Measurements from ENCODE around the gene TPSG1. TPM values are rescaled to one million over a fixed set of nuclear protein-coding genes. Genes with fewer than 3 reads are reported as not detected.

TPSG1 gene
- total and polyA plus RNA-seq, 2 of the 13 experiments (the other 11 are each of a cell fraction or from before 2014, with no cell fraction given) = not detected

GRCh38 chr16:1193825-1194581, 31.1 kb downstream of the TPSG1 start:
- ChIA-PET CTCF (ENCODE audit: low intra/inter-chr PET ratio, low total read pairs) (interaction anchor here (1.4 to 1.7 kb wide), 2 partner anchors 10 to 91 kb away, joined by 3 to 6 read pairs; no protein-coding TSS in a partner anchor), POLR2A (no interaction called here)
- FAIRE-seq = no peak
- intact Hi-C loops (cut with micrococcal nuclease; ENCODE audit: unreplicated experiment) = loop anchor here (1.0 kb wide), 1 partner anchor 88 kb away; no protein-coding TSS in a partner anchor
- Histone ChIP-seq H3K36me3 (replicated peaks in 1 of 2; ENCODE audit: control insufficient read depth in 1 of 2, insufficient read depth in 2 of 2, low read length in 2 of 2) (no peaks in the 10 kb centered on the region), H3K9me3 (ENCODE audit: low read length) (no peaks in the 10 kb centered on the region), H3K4me1 (ENCODE audit: insufficient read depth, low read length) (peaks cover 26% of the 10 kb centered on the region), H3K27me3 (ENCODE audit: control insufficient read depth in 1 of 2, insufficient read depth in 2 of 2, low read length in 2 of 2) (peaks cover 2 to 33% of the 10 kb centered on the region in 2 experiments; a peak in 4 of 5 replicates), H3K27ac (ENCODE audit: extremely low read length, insufficient read depth, low read length) (no peak overlapping the region), H3K9ac (ENCODE audit: insufficient read depth, low read depth, low read length) (no peak overlapping the region), H3K79me2 (ENCODE audit: insufficient read depth, low read length) (no peaks in the 10 kb centered on the region), H3K4me3 (replicated peaks in 1 of 3; ENCODE audit: insufficient read depth in 1 of 3, low read depth in 2 of 3, low read length in 3 of 3) (no peak overlapping the region), H3K4me2 (ENCODE audit: low read depth, low read length) (no peak overlapping the region), H4K20me1 (ENCODE audit: insufficient read depth, low read length) (peaks cover 30% of the 10 kb centered on the region; the same call in 1 of the 2 replicates), H2AFZ (ENCODE audit: low read length) (no peak overlapping the region)
- WGBS (ENCODE audit: low lambda C conversion rate) = 40% methylated on average over 1 of the region's 29 CpGs
- no TSS peak for BruUV-seq (replicated peaks)
- in situ Hi-C loops (cut with HindIII; ENCODE audit: extremely low pct_ligation_motif_present, low pct_unique_long_range_greater_than_20kb) = no loop called here
- ATAC-seq = no peak
- DNase-seq (ENCODE audit: low spot score) = no peak
- no peak for TF ChIP-seq NR2F6 (IDR thresholded peaks at IDR 0.05)
- no peak for TF ChIP-seq NR2F6 (CRISPR knock-in tag; IDR thresholded peaks at IDR 0.05)
- no peak for TF ChIP-seq CHD4 (IDR thresholded peaks at IDR 0.05; ENCODE audit: borderline replicate concordance, low read length)
- TF ChIP-seq SP5 (CRISPR knock-in tag; IDR thresholded peaks at IDR 0.05; ENCODE audit: borderline replicate concordance, low read depth) = no peak
- TF ChIP-seq ZBTB1 (CRISPR knock-in tag; IDR thresholded peaks at IDR 0.05; ENCODE audit: borderline replicate concordance) = no peak
- no peak for TF ChIP-seq CENPBD1 (CRISPR knock-in tag; IDR thresholded peaks at IDR 0.05; ENCODE audit: borderline replicate concordance, low read depth)
- TF ChIP-seq NFE2 (CRISPR knock-in tag; IDR thresholded peaks at IDR 0.05) = no peak
- TF ChIP-seq ATM (IDR thresholded peaks at IDR 0.05; ENCODE audit: borderline replicate concordance) = no peak
- TF ChIP-seq ZSCAN5A (CRISPR knock-in tag; IDR thresholded peaks at IDR 0.05; ENCODE audit: borderline replicate concordance) = no peak
- TF ChIP-seq ZNF614 (CRISPR knock-in tag; IDR thresholded peaks at IDR 0.05; ENCODE audit: borderline replicate concordance) = no peak
- TF ChIP-seq MAFG (CRISPR knock-in tag; IDR thresholded peaks at IDR 0.05) = no peak
- TF ChIP-seq TFE3 (CRISPR knock-in tag; IDR thresholded peaks at IDR 0.05) = no peak
- no peak for TF ChIP-seq RFX5 (IDR thresholded peaks at IDR 0.05; ENCODE audit: low read depth, low read length)
- TF ChIP-seq NCOA5 (CRISPR knock-in tag; IDR thresholded peaks at IDR 0.05) = no peak
- TF ChIP-seq ZNF616 (CRISPR knock-in tag; IDR thresholded peaks at IDR 0.05; ENCODE audit: low read depth) = no peak
- no peak for TF ChIP-seq ZNF747 (CRISPR knock-in tag; IDR thresholded peaks at IDR 0.05; ENCODE audit: borderline replicate concordance)

All from HepG2 (cell line).